RWPE1 (cell line): ENCODE data around the gene POLN.

Experiments used
- CTCF ChIA-PET: fragments of 350-600 bp; sonication (Branson Sonifier 250); formaldehyde crosslinking; extraction: SDS; loops from one replicate; lab custom pipeline; 2021; lab: Yijun Ruan, JAX
- POLR2A ChIA-PET: fragments of 400-600 bp; formaldehyde crosslinking; extraction: SDS; loops from one replicate; lab custom pipeline; 2020; ENCODE audit warnings: antibody characterized with exemption; ENCODE audit not compliant: low non-redundant PET; lab: Yijun Ruan, JAX
- DNase-seq: peaks from one replicate; pipeline ENCODE4 v3.0.0; 2012; ENCODE audit warnings: low spot score
- H3K27ac ChIP-seq: fragments of 450-650 bp; 2 replicates; pipeline ENCODE4 v1.5.1; 2017
- CTCF ChIP-seq: fragments of 450-650 bp; conservative IDR thresholded peaks from 2 replicates; pipeline ENCODE4 v1.5.1; 2017; ENCODE audit warnings: low read depth, mild to moderate bottlenecking

POLN gene

GRCh38 chr4:2067446-2068197, 174.3 kb downstream of the POLN start:
- TF ChIP-seq CTCF, result no peak
- DNase-seq, result no peak
- H3K27ac ChIP-seq, result no peak overlapping the region
- CTCF ChIA-PET, result no interaction called here
- POLR2A ChIA-PET, result no interaction called here

- H3K27ac ChIP-seq, result no peak overlapping the region
- ChIA-PET POLR2A (no interaction called here), CTCF (no interaction called here)
- DNase-seq, result no peak
- no peak for TF ChIP-seq CTCF
Observed at GRCh38 chr4:2066571-2067445, 175.1 kb downstream of the POLN start.

- no peak for DNase-seq
- POLR2A ChIA-PET, result no interaction called here
- no peak overlapping the region for H3K27ac ChIP-seq
- TF ChIP-seq CTCF, result no peak
- CTCF ChIA-PET, result no interaction called here
Observed at GRCh38 chr4:2066011-2066551, 175.8 kb downstream of the POLN start.

- CTCF ChIA-PET, result no interaction called here
- H3K27ac ChIP-seq, result peak overlapping the region; percentile 19; the same call in 1 of the 2 replicates
- POLR2A ChIA-PET, result no interaction called here
- no peak for DNase-seq
- TF ChIP-seq CTCF, result no peak
Observed at GRCh38 chr4:2065106-2065930, 176.6 kb downstream of the POLN start.

- TF ChIP-seq CTCF, result no peak
- H3K27ac ChIP-seq, result peak overlapping the region; percentile 19; the same call in 1 of the 2 replicates
- POLR2A ChIA-PET, result no interaction called here
- CTCF ChIA-PET, result no interaction called here
- DNase-seq, result peak; percentile 30
Observed at GRCh38 chr4:2064276-2064991, 177.5 kb downstream of the POLN start.
